DND-41 (cell line): ENCODE results near the gene WRAP53.

Experiments used
- ATAC-seq: fragments of 200-7000 bp; cut with Tn5 transposase; 3 replicates; pipeline ENCODE4 v1.9.1; 2021; ENCODE audit warnings: low read depth; ENCODE audit not compliant: insufficient read depth
- DNase-seq: peaks from one replicate; pipeline ENCODE4 v3.0.0-alpha.2; 2020
- H2AFZ ChIP-seq: 2 replicates; pipeline ENCODE4 v1.6.0; 2012; ENCODE audit warnings: low read depth, low read length
- H3K27ac ChIP-seq: 2 replicates; pipeline ENCODE4 v1.5.1; 2012; ENCODE audit warnings: low read length, inconsistent platforms
- H3K27me3 ChIP-seq: fragments of 200-600 bp; sonication (generic); 2 replicates; pipeline ENCODE4 v1.6.0; 2012; ENCODE audit warnings: low read length, mild to moderate bottlenecking, inconsistent platforms; ENCODE audit not compliant: insufficient read depth, poor library complexity
- H3K36me3 ChIP-seq: 2 replicates; pipeline ENCODE4 v1.5.1; 2012; ENCODE audit warnings: low read length, inconsistent platforms; ENCODE audit not compliant: insufficient read depth
- H3K4me1 ChIP-seq: 2 replicates; pipeline ENCODE4 v1.5.1; 2012; ENCODE audit warnings: mild to moderate bottlenecking, low read length; ENCODE audit not compliant: insufficient read depth
- H3K4me2 ChIP-seq: 2 replicates; pipeline ENCODE4 v1.6.0; 2012; ENCODE audit warnings: mild to moderate bottlenecking, moderate library complexity, low read length, inconsistent platforms; ENCODE audit not compliant: insufficient read depth
- H3K4me3 ChIP-seq, 2 experiments: fragments of 200-600 bp in 1 of 2; shearing (Covaris generic) in 1 of 2; 2 replicates each; pipeline ENCODE4 v1.5.1; 2012 to 2016; ENCODE audit warnings: inconsistent platforms in 2 of 2, low read length in 2 of 2, mild to moderate bottlenecking in 2 of 2, low read depth in 1 of 2, moderate library complexity in 1 of 2
- H3K79me2 ChIP-seq: 2 replicates; pipeline ENCODE4 v1.6.0; 2012; ENCODE audit warnings: low read length, inconsistent platforms; ENCODE audit not compliant: insufficient read depth
- H3K9ac ChIP-seq: 2 replicates; pipeline ENCODE4 v1.6.0; 2012; ENCODE audit warnings: low read depth, mild to moderate bottlenecking, inconsistent platforms, low read length, moderate library complexity
- H3K9me3 ChIP-seq: 2 replicates; pipeline ENCODE4 v1.5.1; 2012; ENCODE audit warnings: low read length, moderate library complexity, mild to moderate bottlenecking, inconsistent platforms; ENCODE audit not compliant: insufficient read depth, severe bottlenecking
- H4K20me1 ChIP-seq: 2 replicates; pipeline ENCODE4 v1.6.0; 2012; ENCODE audit warnings: low read length; ENCODE audit not compliant: insufficient read depth
- EZH2 ChIP-seq: IDR thresholded peaks from 3 replicates; pipeline ENCODE4 v1.6.1; 2012; ENCODE audit warnings: borderline replicate concordance, low read depth, mild to moderate bottlenecking, moderate library complexity, low read length, inconsistent platforms; ENCODE audit not compliant: severe bottlenecking
- TF ChIP-seq, protein P1 (sequence below): IDR thresholded peaks from 2 replicates; pipeline ENCODE4 v1.5.1; 2012; ENCODE audit warnings: borderline replicate concordance, low read length, moderate library complexity, mild to moderate bottlenecking; ENCODE audit not compliant: poor library complexity, severe bottlenecking; ENCODE audit errors: extremely low read depth

The WRAP53 gene

DNA sequence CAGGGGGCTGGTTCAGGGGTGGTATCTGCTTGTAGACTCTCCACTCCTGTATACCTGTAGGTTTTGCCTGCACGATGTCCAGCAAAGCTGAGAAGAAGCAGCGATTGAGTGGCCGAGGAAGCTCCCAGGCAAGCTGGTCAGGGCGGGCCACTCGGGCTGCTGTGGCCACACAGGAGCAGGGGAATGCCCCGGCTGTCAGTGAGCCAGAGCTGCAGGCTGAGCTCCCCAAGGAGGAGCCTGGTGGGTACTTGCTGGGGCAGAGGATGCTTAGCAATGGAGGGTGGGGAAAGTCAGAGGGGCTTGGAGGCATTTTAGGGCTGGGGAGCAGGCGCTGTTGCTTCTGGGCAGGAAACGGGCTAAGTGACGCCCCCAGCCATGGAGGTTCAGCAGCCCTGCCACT, 31.4 kb downstream of the WRAP53 start:
- TF ChIP-seq EZH2 = no peak
- TF ChIP-seq, protein P1, sequence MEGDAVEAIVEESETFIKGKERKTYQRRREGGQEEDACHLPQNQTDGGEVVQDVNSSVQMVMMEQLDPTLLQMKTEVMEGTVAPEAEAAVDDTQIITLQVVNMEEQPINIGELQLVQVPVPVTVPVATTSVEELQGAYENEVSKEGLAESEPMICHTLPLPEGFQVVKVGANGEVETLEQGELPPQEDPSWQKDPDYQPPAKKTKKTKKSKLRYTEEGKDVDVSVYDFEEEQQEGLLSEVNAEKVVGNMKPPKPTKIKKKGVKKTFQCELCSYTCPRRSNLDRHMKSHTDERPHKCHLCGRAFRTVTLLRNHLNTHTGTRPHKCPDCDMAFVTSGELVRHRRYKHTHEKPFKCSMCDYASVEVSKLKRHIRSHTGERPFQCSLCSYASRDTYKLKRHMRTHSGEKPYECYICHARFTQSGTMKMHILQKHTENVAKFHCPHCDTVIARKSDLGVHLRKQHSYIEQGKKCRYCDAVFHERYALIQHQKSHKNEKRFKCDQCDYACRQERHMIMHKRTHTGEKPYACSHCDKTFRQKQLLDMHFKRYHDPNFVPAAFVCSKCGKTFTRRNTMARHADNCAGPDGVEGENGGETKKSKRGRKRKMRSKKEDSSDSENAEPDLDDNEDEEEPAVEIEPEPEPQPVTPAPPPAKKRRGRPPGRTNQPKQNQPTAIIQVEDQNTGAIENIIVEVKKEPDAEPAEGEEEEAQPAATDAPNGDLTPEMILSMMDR = no peak
- no peak overlapping the region for H3K4me2 ChIP-seq
- peaks cover 3% of the 10 kb centered on the region for H4K20me1 ChIP-seq
- H3K27ac ChIP-seq = no peak overlapping the region
- no peaks in the 10 kb centered on the region for H3K36me3 ChIP-seq
- DNase-seq (no peak), ATAC-seq (no peak)
- no peak overlapping the region for H2AFZ ChIP-seq
- H3K9me3 ChIP-seq = no peaks in the 10 kb centered on the region
- no peaks in the 10 kb centered on the region for H3K79me2 ChIP-seq
- peaks cover 14% of the 10 kb centered on the region for H3K4me1 ChIP-seq
- H3K4me3 ChIP-seq = no peak overlapping the region
- H3K27me3 ChIP-seq = peaks cover 66% of the 10 kb centered on the region
- no peak overlapping the region for H3K9ac ChIP-seq

DNA sequence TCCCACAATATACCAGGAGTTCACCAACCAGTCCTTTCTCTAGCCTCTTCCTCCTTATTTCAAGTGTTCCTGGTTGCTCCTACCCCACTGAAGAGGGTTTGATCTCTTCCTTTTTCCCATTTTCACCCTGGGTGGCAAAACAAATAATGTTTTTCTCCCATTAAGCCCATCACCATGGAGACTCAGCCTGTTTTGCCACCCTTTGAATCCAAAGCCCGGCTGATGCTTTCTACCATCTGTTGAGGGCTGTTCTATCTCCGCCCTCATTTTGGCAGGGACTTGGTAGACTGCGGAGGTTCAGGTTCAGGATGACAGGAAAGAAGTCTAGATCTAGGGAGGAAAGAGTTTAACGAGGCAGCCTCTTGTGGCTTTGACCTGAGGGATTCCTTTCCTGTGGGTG, 31.8 kb downstream of the WRAP53 start:
- no peak for ATAC-seq
- no peak for DNase-seq

DNA sequence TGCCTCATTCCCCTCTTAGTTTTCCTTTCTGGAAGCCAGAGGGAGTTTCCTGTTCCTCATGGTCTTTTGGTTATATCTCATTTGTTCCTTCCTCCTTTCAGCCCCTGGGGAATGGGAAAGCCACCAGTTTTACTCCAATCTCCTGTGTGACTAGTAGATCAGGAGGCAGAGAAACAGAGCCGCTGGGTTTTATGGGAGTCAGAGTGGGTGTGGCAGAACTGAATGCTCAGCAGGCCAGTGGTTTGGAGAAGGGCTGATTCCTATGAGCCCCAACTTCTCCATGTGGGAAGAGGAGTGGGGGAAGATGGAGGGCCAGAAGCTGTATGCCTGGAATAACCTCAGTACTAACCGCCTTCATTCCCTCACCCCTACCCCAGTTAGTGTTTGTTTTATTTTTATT, 33.3 kb downstream of the WRAP53 start:
- no peak for TF ChIP-seq EZH2
- TF ChIP-seq, protein P1 = no peak
- no peak overlapping the region for H3K4me3 ChIP-seq
- no peak overlapping the region for H3K9ac ChIP-seq
- no peak overlapping the region for H2AFZ ChIP-seq
- no peaks in the 10 kb centered on the region for H4K20me1 ChIP-seq
- no peak for DNase-seq
- H3K36me3 ChIP-seq = no peaks in the 10 kb centered on the region
- no peak overlapping the region for H3K27ac ChIP-seq
- H3K4me1 ChIP-seq = peaks cover 12% of the 10 kb centered on the region
- H3K4me2 ChIP-seq = no peak overlapping the region
- H3K9me3 ChIP-seq = no peaks in the 10 kb centered on the region
- H3K79me2 ChIP-seq = no peaks in the 10 kb centered on the region
- no peak for ATAC-seq
- peaks cover 53% of the 10 kb centered on the region for H3K27me3 ChIP-seq

More for the DNA sequence above, 31.8 kb downstream of the WRAP53 start:
- H3K4me2 ChIP-seq = no peak overlapping the region
- no peaks in the 10 kb centered on the region for H3K9me3 ChIP-seq
- H3K79me2 ChIP-seq = no peaks in the 10 kb centered on the region
- peaks cover 12% of the 10 kb centered on the region for H3K4me1 ChIP-seq
- no peak overlapping the region for H2AFZ ChIP-seq
- peaks cover 64% of the 10 kb centered on the region for H3K27me3 ChIP-seq
- H3K4me3 ChIP-seq = no peak overlapping the region
- no peaks in the 10 kb centered on the region for H3K36me3 ChIP-seq
- TF ChIP-seq, protein P1 = no peak
- TF ChIP-seq EZH2 = no peak
- no peak overlapping the region for H3K27ac ChIP-seq
- peaks cover 2% of the 10 kb centered on the region; the same call in 1 of the 2 replicates for H4K20me1 ChIP-seq
- no peak overlapping the region for H3K9ac ChIP-seq

DNA sequence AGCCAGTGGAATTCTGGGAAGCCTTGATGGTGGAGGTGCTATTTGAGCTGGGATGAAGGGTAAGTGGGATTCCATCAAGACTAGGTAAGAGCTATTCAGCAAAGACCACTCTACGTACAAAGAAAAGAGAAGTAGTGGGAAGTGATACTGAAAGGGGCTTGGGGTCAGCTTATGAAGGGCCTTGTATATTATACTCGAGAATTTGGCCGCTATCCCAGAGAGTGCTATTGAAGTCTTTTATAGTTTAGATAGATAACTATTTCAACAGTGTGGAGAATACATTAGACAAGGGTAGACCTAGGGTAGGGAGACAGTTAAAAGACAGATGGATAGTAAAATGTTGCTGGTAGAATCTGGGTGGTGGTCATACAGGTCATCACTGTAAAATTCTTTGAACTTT, 39.6 kb downstream of the WRAP53 start:
- Histone ChIP-seq H3K4me2 (no peak overlapping the region), H4K20me1 (no peaks in the 10 kb centered on the region), H3K36me3 (no peaks in the 10 kb centered on the region), H2AFZ (no peak overlapping the region), H3K79me2 (no peaks in the 10 kb centered on the region), H3K27ac (no peak overlapping the region), H3K4me1 (no peaks in the 10 kb centered on the region), H3K27me3 (peaks cover 4% of the 10 kb centered on the region), H3K9me3 (no peaks in the 10 kb centered on the region), H3K9ac (no peak overlapping the region), H3K4me3 (no peak overlapping the region)
- no peak for ATAC-seq
- DNase-seq = no peak
- TF ChIP-seq, protein P1 = no peak
- TF ChIP-seq EZH2 = no peak
